ENCODE data around the gene MLIP. TPM values are rescaled to one million over a fixed set of nuclear protein-coding genes. Genes with fewer than 3 reads are reported as not detected.

The MLIP gene
- total RNA-seq, 1 donor from 2014 or later, result not detected

DNA sequence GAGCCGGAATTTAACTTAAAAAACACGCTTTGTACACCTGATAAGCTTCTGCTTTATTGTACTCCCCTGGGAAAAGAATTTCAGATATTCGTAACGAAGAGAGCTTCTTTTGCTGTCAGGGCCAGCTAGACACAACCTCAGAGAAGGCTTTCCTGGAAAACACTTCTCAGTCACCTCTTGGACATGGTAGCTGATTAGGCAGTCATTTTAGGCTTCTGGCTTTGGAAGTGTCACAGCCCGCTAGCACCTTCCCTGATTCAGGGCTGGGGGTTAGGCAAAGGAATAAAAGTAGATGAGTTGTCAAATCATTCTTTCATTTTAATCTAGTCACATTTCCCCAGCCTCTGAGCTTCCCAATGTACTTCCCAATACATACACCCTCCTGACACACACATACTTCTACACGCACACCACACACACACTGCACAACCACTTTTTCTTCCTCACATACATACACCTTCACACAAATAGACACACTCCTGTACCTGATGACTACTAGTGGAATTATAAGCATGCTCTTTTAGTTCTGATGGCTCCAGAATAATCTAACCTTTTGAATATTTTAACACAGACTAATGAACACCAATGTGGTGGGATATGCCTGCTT is 162.1 kb downstream of the MLIP start:
- intact Hi-C loops (cut with micrococcal nuclease), result no loop called here

DNA sequence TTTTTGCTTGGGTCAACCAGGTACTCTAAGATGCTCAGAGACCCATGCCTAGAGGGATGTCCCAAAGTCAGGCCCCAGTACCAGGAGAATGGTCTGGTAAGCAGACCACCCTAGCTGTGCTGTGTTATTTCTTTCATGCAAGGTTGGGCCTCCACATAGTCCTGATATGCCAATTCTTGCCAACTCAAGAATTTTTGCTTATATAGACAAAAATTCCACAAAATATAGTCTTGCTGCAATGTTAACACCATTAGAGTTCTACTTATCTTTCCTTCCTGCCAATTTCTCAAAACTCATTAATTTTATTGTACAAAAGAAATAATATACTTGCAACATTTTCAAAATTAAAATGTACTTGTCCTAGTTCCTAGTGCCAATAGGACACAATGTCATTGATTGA is 163.1 kb downstream of the MLIP start:
- intact Hi-C loops (cut with micrococcal nuclease), result no loop called here

DNA sequence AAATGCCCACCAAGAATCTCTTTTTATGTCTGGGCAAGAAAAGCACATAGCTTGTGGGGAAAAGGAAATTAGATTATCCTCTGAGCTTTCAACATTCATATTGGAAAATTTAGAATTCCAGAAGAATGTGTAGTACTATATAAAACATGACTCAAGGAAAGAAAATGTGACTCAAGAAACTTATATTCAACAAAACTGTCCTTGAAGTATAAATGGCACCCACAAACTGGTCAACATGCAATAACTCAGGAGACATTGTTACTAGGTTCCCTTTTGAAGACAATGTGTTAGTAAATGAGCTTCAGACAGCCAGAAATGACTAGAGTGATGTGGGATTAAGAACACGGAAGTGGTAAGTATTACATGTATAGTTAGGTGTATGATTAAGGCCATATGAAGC is 170.9 kb downstream of the MLIP start:
- intact Hi-C loops (cut with micrococcal nuclease), result no loop called here

DNA sequence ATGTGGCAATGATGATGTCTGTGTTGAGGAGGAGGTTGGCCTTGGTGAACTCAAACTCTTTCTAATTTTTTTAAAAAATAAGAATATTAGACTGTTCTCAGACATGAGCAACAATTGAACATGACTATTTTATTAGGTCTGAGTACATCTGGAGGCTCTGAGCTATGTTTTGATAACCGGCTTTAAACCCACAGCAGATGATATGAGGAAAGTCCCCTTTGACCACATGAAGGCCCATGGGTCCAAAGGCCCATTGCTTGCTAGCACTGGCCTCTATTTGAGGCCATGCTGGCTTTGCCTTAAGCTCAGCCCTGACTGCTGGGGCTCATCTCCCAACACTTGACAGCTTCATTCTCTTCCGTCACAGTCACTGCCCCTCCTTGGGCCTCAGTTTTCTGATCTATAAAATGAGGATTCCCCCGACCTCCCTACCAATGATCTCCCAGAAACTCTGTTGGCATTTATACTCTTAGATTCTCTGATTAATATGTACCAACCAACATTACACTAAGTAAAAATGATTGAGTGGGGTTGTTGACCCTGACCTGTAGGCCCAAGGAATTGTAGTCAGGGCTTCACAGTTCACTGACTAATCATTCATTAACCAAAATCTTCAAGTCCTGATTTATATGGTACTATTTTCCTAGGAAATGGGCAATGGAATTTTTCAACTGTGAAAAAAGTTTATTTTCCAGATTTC is 173.1 kb downstream of the MLIP start:
- intact Hi-C loops (cut with micrococcal nuclease), result no loop called here

DNA sequence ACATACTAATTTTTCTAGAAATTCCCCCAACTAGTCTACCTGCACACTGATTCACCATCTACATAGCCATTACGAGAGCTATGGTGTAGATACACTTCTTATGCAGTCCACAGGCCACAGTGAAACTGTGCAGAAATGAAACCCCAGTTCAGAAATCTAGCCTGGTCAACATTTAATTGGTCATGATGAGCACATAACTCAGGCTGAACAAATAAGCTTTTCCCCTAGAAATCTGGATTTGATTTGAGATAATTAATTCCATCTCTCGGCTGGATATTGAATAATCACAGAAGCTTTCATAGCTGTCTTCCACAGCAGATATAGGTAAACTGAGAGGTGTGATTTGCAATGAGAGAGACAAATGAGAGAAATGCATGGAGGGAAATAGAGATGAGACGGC is 174.4 kb downstream of the MLIP start:
- intact Hi-C loops (cut with micrococcal nuclease), result no loop called here

DNA sequence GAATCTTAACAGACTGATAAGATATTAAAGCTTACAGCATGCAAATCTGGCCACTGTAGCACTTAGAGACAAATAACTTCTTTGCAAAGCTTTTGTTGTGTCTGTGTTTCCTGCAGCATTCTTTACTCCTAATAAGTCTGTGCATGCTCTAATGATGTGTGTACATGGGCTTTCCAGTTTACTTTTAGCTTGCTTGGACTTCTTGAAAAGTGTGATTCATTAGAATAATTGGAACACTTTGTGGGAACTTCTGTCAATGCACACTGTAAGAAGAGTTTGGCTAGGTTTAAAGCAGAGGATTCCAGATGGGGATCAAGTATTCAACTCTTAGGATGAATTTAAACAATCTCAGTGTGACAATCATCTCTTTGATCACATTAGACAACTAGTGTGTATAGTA is 174.9 kb downstream of the MLIP start:
- intact Hi-C loops (cut with micrococcal nuclease), result no loop called here

DNA sequence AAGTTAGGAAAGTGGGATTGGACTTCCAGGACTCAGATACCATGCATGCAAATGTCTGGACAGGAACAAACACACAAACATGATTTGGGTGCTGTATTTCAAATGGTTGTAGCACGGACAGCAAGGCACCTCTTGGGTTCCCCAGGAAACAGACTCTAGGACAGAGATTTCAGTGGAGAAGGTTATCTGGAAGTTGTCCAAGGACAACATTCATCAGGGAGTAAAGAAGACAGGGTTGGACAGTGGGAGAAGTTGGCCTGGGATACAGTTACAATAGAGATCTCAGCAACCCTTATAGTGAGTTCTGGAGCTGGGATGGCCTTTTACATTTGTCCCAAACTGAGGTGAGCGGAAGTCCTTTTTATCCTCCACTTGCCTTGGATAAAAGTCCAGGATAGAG is 177.2 kb downstream of the MLIP start:
- intact Hi-C loops (cut with micrococcal nuclease), result no loop called here

DNA sequence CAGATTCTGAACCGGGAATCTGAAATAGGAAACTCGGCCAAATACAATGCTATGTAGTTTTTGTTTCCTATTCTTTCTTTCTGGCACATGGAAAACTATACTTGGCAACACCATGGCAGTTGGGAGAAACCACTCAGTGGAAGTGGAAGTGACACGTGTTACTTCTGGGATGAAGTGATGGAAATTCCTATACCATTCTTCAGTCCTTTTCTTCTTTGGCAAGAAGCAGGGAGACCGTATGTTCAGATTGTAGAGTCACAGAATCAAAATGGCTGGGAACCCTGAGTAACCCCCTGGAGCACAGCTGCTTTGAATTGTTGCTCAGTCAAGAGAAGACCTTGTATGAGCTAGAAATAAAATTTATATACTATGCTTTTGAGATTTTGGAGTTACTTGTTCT is 178.2 kb downstream of the MLIP start:
- intact Hi-C loops (cut with micrococcal nuclease), result no loop called here

DNA sequence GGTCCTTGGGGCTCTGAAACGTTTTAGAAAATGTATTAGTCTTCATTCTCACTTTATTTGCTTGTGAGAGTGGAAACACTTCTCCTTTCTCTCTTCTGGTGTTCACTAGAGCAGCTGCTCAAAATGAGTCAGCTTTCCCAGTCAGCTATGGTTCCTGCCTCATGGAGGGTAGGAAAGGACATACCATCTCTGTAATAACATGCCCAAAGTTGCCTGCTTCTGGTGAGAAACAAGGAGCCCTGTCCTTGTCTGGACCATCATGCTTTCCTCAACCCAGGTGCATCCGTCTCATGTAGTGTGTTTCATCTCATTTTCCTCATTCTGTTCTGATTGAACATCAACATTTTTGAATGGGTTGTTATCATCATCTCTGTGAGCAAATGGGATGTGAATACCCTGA is 179.9 kb downstream of the MLIP start:
- intact Hi-C loops (cut with micrococcal nuclease), result no loop called here

DNA sequence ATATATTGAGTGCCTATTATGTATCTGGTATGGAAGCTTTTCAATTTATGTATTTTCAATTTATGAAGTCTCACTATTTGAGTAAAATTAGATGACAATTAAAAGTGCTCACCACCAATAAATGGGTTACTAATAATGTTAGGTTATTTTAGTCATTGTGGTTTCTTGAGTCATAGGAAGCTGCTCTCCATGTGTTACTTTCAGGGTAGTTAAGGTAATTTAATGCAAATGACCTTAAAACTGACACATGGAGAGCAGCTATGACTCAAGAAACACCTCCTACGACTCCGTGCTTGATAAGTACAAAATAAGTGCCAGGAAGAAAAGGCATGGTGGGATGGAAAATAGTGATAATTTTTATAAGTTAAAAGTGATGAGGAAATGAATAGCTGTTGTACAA is 180.5 kb downstream of the MLIP start:
- intact Hi-C loops (cut with micrococcal nuclease), result no loop called here

DNA sequence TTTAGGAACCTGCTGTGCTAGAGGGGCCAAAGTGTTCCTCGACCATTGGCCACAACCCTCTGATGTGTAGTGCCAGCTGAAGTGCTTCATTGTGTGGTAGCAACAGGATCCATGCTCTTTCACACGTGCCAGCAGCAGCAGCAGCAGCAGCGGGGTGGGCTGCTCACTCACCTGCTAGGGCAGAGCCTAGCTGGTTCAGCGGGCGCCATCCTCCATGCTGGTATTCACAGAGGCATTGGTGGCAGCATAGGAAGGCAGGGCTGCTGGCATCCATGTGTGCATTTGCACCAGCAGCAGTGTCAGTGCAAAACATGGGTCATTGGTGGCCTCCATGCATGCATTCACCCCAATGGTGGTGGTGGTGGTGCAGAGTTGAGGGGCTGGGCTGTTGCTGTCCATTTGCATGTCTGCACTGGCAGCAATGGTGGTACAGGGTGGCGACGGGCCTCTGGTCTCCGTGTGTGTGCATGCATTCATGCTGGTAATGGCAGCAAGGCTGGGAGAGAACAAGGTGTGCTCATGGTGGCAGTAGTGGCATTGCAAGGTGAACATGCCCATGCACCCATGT is 183.8 kb downstream of the MLIP start:
- intact Hi-C loops (cut with micrococcal nuclease), result no loop called here

DNA sequence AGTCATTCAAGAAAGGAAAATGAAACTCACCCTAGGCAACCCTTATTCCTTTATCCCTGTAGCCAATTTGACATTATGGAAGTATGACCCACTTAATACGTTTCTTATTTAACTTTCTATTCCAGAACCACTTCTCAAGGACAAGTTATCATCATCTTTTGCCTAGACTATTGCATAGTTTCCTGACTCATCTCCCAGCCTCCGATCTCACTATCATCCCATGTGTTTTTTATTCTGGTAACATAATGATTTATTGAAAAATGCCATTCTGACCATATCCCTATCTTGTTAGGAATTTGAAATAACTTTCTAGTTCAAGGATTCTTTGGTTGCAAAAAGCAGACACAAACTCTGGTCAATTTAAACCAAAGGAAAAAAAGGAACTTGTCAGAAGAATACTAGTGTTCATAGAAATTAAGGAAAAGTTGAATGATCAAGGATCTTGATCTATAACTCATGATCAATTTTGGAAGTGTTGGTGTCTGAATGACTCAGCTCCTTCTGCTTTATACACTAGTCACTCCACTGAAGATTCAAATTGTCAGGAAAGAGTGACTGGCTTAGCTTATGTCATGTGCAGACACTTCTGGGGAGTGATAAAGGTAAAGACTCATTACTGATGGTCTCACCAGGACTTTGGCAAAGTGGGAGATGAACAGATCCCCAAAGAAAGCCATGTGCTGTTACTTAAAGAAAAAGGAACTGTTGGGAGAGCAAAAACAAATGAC is 188.5 kb downstream of the MLIP start:
- intact Hi-C loops (cut with micrococcal nuclease), result no loop called here

DNA sequence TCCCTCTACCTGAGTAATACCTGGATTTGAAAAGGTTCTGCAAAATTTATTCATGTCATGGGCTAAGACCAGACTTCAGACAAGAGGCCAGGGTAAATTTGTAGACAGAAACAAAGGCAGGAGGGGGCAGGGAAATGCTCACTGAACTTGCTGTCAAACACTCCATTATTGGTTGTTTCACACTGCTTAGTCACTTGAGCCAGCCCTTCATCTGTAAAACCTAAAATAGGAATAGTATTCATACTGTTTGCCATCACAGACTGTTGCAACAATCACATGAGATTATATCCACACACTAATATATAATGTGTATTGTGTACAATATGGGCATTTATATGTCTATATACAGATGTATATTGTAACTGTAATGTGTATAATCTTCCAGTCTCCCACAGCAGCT is 190.5 kb downstream of the MLIP start:
- intact Hi-C loops (cut with micrococcal nuclease), result no loop called here

DNA sequence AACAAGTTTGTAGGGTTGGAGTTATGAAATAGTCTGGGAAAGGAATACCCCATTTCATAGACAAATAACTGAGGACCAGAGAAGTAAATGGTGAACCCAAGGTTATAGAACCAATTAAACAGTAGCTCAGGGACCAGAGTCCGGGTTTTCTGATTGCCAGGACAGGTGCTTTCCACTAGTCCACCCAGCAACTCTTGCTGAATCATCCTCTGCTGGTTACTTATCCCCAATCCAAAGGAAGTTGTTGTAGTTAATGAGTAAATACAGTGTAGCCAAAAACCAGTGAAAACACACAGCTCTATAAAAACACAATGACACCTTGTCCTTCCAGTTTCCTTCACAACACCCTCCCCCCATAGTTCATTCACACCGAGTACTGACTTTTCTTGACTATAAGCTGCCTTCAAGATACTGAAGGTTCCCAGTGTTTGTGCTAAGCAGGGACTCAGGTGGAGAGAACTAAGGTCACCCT is 196.2 kb downstream of the MLIP start:
- intact Hi-C loops (cut with micrococcal nuclease), result no loop called here

DNA sequence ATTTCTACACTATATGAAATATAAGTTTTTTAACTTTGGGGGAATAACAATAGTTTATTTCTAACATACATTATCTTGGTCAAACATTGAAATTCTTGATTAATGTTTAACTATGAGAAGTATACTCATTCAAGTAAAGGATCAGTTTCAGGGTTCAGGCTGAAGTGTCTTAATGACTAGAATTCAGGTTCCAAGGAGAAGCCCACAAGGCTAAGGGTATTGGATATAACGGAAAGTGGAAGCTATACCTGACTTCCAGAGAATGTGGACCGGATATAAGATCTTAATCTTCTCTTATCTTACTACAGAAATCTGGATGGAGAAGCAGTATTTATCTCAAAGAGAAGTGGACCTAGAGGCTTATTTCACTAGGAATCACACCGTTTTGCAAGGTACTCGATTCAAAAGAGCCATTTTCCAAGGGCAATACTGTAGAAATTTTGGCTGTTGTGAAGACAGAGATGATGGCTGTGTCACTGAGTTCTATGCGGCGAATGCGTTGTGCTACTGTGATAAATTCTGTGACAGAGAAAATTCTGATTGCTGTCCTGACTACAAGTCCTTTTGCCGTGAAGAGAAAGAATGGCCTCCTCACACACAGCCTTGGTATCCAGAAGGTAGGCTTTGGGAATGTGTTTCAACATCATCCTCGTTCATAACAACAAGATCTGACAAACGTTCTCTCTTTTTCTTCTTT is 197.2 kb downstream of the MLIP start, which contains the start of gene TINAG:
TSS of gene TINAG (plus strand) at position 153 of the 697 bp plus-strand sequence. CDS start at position 263, 110 bp downstream.
- intact Hi-C loops (cut with micrococcal nuclease), result no loop called here

DNA sequence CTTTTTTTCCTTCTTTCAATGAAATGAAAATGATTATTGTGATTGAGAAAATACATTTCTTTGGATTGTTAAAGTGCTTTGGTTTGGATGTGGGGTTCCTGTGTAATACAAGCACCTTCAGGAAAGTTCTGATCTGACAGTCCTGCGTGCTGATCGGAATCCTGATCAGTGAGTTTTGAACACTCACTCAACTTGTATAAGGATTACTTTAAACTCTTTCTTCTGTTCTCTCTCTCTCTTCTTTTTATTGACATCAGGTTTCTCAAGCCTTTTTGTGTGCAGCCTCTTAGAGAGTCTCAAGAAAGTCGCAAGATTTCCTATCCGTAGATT is 197.7 kb downstream of the MLIP start:
- intact Hi-C loops (cut with micrococcal nuclease), result no loop called here

DNA sequence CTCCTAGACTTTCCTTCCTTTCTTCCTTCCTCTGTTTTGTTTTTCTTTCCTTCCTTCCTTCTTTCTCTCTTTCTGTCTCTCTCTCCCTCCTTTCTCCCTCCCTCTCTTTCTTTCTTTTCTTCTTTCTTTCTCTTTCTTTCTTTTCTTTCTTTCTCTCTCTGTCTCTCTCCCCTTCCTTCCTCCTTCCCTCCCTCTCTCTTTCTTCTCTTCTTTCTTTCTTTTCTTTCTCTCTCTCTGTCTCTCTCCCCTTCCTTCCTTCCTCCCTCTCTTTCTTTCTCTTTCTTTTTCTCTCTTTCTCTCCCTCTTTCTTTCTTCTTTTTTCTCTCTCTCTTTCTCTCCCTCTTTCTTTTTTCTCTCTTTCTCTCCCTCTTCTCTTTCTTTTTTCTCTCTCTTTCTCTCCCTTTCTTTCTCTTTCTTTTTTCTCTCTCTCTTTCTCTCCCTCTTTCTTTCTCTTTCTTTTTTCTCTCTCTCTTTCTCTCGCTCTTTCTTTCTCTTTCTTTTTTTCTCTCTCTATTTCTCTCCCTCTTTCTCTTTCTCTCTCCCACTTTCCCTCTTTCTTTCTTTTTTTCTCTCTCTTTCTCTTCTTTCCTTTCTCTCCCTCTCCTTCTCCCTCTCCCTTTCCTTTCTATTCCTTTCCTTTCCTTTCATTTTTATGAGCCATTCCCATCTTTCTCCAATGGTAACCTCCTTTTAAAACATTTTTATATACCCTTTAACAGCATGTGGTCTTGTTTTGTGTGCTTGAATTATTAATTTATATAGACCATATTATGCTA is 199.3 kb downstream of the MLIP start:
- intact Hi-C loops (cut with micrococcal nuclease), result no loop called here

DNA sequence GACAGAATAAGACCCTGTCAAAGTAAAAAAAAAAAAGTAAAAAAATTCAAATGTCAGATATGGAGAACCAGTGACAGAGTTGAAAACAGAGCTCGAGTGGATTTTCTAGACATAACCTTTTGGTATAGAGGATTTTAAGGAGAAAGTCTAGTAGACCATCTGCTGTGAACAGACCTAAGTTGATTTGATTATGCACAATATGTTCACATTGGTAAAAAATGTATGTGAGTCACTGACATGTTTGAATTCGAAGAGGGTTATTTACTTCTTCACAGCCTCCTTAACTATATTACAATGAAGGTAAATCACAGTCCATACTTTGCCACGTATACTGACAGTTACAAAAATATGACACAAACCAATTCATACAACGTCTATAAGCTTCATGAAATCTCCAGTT is 204.4 kb downstream of the MLIP start:
- intact Hi-C loops (cut with micrococcal nuclease), result no loop called here

All from T-helper 2 cell treated with Interferon-gamma antibody and Interleukin-4, amounts not matched to agents 100 ng/mL and 5 ng/mL, for 36 hours (primary cell).